Activated CD4-positive, alpha-beta T cell treated with anti-CD3 and anti-CD28 coated beads for 1 hour (primary cell): ENCODE results near the gene COL12A1.

Source experiments
- DNase-seq: peaks from one replicate; pipeline ENCODE4 v3.0.0-alpha.2; 2020

Gene COL12A1

DNA sequence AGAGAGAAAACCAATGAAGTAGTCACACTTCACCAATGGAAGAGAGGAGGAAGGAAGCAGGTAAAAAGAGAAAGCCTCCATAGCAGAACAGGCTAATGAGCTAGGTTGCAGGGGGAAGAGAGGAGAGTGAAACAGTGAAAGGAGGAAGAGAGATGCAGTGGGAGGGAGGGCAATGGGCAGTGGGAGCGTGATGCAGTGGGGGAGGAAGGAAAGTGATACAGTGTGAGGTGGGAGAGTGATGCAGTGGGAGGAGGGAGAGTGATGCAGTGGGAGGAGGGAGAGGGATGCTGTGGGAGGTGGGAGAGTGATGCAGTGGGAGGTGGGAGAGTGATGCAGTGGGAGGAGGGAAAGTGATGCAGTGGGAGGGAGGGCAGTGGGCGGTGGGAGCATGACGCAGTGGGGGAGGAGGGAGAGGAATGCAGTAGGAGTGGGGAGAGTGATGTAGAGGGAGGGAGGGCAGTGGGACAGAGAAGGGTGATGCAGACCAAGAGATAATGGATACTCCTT is 29.7 kb downstream of the COL12A1 start:
- DNase-seq = no peak

DNA sequence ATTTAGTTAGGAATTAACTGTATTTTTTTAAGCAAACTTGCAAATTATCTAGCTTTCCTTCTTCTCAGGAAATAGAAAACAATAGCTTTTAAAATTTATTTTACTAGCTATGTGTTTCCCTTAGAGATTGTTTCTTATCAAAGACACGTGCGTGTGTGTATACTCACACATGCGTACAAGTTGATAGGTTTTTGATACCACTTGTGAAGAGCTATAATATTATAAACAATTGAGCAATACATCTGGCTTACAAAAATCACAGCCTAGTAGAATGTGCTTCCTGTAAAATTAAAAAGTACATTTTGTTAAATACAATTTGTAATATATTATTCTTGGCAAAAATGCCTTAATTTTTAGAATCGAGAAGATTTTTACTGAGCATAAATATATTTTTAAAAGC is 33.9 kb downstream of the COL12A1 start:
- no peak for DNase-seq

DNA sequence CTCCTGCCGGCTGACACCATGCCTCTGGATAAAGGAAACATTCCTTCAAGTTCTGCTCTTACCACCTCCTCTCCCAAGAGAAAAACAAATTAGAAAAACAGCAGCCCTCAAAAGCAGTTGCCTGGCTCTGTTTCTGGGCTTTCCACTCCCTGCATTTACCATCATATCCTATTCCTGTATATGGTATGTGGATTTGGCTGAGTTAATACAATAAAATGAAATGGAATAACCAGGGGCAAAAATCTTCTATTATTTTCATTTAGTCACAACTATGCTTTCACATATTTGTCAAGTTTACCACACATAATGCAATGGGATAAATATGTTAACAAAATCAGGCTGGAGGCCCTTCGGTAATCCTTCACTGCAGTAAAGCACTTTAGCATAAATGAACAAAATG is 34.3 kb downstream of the COL12A1 start:
- no peak for DNase-seq

DNA sequence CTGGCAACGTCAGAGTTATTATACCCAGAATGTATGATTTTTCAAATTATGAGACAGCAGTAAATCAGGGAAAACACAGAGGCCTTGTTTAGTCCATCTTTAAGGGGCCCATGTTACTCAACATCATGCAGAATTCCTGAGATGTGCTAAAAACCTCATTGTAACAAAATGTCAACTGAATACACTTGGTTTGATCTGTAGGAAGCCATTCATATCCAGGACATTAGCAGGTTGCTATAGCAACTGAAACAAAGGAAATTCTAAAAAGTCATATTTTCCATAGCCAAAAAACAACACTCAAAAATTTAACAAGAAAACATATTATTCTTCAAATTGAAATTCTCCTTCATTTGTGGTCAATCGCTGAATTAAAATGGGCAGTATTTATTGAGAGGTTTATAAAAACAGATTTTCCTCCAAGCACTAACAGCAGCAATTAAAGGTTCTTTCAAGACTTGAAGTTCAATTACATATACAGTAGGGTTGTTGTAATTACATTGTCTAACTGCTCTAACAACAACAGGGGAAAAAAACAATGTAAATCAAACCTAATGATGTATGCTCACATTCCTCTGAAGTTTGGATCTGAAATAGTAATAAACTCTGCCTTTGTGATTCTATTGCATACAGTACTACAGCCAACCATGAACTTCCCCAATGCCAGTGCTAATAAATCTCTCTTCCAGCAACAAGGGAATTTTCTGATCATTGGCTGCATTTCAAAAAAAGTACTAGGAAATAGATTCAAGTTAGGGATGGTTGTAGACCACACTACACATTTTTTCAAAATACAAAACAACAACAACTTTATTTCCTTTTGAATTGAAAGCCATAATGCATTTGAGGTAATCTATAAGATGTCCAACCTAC is 34.9 kb downstream of the COL12A1 start:
- DNase-seq = no peak

DNA sequence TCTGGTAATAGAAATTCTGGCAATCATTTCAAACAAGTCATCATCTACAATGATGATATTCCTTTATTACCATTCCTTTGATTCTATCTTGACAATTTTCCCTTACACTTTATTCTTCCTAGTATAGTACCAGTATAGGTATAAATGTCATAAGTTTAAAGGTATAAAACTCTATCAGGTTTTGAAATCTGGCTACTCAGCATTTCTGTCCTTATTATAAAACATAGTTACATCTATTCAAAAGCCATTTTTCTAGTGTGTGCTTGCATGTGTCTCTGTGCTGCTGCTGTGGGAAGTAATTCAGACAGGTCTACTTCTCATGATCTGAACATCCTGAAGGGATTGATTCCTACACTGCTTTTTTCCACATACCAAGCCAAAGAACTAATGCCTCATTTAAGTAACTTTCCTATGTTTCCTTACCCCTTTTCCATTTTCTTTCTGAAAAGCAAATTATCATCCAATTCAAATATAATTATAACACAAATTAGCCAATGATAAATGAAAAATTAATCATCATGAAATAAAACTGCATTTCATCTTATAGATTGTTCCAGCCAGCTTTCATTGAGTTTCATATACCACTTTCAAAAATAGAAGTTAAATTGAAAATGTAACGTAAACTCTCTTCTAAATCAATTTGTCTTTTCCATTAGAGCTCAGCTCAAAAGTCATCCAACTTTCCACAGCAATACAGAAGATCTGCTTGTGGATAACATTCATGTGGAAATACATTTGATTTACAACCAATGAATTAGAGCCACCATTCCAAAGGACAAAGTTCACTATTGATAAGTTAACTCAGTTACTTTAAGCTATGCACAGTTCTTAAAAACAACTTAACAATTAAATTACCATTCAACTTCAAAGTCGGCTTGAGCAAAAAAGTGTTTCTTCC is 35.9 kb downstream of the COL12A1 start:
- DNase-seq = no peak

DNA sequence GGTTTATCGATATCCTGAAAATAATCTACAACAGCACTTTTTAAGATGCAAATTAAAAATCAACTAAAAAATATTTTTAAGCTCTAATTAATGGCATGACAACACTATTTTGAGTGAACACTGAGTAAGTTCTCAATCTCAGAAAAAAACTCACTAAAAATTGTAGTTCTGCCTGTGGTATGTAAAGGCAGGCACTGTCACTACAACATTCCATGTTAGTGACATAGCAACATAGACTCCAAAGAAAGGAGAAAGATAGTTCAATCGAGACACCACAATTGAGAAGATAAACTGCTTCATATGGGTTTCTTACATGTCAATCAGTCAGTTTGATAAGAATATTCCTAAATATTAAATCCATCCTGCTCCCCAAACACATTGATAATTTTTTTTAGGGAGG is 38.0 kb downstream of the COL12A1 start:
- no peak for DNase-seq

DNA sequence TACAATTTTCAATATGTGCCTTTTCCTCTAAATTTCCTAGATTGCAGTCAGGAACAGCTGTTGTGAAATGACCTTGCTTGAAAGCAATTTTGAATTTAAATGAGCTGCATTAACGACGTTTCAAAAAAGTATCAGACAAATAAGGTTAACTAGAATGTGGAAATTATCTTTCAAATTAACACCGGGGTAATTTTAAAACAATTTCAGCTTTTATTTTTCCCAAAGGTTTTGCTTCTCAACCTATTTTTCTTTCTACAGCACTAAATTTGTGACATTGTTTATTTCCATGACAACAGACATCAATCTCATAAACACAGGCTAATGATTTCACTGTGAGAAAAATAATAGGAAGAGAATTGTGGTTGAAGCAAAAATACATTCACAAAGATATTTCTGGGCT is 38.5 kb downstream of the COL12A1 start:
- no peak for DNase-seq

DNA sequence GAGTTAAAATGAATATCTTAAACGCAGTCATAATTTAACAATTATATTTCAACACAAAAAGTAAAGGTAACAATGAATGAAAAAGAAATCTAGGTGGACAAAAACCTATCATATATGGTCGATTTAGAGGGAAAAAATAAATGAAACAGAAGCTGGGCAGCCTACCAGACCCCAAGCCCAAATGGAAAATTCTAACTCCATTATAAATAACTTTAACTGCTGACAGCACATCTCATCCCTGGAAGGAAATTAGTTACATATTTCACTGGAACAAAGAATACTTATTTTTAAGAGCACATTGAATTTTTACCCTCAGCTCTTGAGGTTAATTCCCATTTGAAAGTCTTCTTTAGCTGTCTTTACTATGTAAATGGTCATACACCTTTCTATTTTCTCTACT is 39.1 kb downstream of the COL12A1 start:
- DNase-seq = no peak

DNA sequence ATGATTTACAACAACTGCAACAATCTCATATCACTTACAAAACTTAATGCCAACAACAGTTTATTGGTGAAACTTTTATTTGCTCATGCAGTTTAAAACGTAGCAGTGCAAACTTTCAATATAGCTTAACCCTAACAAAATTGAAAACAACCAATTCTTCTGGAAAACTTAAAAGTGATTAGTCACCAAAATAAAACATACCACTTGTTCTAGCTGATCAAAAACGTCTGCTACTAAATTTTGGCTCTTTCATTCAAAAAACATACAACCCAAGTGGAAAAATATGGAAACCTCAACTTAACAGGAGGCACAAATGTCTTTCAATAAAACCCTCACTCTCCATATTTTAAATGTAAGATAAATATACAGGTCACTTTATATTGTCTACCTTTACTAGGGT is 39.6 kb downstream of the COL12A1 start:
- DNase-seq = no peak

DNA sequence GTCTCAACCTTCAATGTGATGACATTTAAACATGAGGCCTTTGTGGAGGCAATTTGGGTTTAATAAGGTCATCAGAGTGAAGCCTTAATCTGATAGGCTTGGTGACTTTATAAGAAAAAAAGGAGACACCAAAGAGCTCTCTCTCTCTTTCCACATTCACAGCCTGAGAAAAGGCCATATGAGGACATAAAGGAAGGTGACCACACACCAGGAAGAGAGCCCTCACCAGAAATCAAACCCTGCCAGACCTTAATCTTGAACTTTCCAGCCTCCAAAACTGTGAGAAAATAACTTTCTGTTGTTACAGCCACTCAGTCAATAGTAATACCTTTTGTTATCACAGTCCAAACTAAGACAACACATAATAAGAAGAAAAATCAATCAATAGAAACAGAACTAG is 47.7 kb downstream of the COL12A1 start:
- DNase-seq = no peak

DNA sequence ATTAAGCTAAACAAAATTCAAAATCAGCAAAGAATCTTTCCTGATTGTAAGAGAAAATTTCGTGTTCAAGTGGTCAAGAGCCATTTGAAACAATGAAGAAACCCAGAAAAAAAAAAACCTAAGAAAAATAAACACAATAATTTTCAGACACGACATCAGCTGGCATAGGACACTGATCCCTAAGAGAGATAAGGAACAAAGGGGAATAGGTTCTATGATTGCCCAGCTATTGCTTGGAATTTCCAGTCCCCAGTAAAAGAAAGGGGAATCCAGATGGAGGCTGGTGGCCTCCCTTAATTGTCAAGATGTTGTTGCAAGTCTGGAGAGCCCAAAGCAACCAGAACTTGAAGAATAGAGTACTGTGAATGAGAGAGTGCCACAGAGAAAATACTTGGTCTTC is 48.5 kb downstream of the COL12A1 start:
- no peak for DNase-seq

DNA sequence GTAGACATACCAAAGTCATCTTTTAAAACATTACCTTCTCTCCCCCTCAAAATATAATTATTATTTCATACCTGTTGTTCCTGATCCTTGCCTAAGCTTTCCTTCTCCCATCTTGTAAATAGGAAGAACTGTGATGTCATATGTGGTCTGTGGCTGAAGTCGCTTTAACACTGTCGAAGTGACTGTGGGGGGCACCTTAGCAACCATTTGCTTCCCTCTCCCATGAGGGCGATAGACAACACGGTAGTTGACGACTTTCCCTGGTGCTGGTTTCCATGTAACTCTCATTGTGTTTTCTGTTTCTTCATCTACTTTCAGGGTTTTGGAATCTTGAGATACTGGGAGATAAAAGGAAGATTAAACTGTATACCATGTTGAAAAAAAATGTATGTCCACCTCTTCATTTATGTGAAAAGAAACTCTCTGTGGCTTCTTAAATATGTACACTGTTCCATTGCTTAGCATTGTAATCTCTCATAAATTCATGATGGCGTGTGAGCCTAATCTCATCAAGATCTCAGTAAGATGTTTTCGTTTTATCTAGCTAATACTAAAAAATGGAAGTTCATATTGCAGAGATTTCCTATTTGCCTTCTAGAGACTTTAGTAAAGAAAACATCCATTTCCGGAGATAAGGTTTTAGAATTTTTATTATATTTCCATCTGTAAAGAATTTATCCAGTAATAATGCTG is 49.5 kb downstream of the COL12A1 start:
- no peak for DNase-seq

DNA sequence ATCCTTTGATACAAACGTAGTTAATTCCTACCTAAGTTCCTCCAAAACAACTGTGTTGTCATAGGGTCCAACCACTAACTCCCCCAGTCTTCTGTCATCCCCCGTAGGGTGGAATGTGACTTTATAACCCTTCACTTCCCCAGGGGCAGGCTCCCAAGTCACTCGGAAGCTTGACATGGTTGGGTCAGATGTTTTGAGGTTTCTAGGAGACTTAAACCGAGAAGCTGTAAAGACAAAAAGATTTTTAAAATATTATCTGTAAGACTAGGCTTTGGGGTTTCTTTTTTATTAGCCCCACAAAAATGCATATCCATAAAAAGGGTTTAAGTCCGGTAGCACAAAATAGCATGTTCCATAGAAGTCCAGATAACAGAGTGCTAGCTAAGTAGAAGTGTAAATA is 50.2 kb downstream of the COL12A1 start:
- DNase-seq = no peak

DNA sequence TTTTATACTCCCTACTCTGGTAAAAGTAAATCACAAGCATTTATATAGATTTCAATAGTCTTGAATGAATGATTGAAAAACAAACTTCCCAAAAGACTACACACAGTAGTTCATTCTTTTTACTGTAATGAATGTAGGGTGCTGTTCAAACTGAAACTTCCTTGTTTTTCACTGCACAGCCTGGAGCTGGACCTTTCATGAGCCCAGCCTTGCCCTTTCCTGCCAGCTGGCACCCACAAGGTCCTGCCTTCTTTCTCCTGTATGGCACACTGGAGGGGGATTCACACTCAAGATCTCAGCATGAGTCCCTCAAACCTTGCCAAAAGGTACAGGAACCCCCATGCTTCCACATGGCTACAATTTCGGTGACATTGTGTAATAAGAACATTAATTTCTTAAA is 50.9 kb downstream of the COL12A1 start:
- no peak for DNase-seq

DNA sequence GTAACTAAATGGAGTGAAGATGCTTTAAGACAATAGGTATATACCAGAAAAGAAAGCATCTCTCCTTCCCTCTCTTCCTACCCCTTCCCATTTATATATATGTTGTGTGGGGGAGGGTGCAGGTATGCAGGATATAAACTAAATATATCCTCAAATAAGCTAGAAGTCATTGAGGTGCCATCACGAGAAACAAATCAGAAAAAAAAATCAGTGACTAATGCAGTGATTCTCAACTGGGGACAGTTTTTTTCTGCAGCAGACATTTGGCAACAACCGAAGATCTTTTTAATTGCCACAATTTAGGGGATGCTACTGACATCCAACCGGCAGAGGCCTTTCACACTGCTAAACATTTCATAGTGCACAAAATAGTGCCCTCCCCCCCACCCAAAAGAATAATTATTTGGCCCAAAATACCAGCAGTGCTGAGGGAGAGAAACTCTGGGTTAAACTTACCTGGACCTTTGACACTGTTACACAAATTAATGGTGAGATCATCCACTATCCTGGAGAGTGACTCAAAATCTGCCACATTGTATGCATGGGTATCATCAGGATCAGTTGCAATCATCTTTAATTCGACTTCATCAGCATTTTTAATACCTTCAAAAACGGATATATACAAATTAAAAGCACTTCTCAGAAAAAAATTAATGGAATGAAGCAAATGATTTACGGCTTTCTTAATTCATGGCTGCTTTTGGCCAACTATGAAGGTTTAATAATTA is 55.0 kb downstream of the COL12A1 start:
- no peak for DNase-seq

DNA sequence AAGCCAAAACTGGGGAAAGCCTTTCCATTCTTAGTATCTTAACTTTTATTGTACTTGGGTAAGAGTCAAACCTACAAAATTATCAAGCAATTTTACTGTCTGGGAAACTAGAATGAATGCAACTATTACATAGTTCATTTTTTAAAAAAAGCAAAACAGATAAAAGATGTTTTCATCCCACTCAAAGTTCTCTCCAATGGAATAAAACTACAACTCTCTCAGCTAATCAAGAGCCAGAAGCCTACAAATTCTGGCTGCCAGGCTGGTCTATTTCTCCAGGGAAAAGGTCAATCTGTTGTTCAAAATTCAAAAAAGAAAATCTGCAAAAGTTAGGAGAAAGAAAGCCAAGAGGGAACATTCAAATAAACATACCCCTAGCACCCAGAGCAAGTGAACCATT is 56.2 kb downstream of the COL12A1 start:
- no peak for DNase-seq

DNA sequence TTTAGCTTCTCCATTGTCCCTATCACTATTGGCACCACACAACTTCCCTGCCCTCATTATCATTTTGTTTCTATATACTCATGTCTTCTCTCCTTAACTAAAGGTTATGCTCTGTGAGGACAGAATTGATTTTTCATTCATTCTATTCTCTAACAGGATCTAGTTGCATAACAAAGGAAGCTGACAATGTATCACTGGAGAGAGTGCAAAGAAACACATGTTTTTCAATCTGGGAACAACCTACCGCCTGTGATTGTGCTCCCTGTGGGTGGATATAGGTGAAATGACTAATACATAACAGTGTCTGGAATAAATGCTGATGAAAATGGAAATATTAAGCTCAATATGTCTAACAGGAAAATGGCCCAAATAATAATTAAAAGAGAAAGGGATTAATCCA is 56.6 kb downstream of the COL12A1 start:
- DNase-seq = no peak

DNA sequence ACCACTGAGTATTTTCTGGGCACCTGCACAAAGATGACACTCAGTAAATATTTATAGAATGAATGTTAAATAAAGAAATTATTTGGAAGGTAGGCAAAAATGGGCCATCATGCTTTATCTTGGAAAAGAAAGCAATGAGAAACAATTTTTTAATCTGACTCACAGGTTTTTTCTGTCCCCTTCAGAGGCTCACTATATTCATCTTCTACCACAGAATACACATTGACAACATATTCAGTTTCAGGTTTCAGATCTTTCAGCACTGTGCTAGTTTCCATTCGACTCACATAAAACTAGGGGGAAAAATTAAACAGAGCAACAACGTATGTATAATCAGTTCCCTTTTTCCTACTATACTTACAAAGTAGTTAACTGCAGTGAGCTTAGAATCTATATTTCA is 58.3 kb downstream of the COL12A1 start:
- no peak for DNase-seq

DNA sequence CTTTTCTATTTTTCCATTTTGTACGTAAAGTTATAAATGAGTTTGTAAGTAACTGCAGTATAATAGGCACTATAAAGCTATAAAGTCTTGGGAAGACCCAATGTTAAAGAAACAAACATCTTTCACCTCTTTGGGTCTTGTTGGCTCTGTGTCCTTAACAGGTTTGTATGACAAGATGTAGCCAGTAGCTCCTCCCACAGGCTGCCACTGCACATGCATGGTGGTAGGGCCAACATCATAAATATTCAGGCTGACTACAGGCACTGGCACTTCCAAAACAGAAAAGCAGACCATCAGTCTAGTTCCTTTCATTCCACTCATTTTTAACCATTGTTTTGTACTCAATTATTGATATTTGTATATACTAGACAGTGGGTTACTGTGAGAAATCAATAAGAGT is 59.9 kb downstream of the COL12A1 start:
- DNase-seq = no peak

DNA sequence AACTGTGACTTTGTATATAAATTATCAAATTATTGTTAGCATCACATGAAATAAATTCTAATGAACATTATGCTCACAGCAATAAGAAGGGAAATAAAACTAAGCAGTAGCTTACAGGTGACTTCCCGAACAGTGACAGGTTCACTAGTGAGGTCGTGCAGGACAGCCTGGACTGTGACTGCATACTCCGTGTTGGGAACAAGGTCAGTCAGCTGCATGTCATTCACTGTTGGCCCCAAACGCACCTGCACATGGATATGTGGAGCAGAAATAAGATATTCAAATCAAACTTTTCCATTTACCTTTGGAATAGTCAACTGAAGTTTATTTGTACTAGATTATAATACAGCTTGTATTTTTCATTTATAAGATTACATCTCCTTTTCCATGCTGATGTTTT is 60.6 kb downstream of the COL12A1 start:
- no peak for DNase-seq

DNA sequence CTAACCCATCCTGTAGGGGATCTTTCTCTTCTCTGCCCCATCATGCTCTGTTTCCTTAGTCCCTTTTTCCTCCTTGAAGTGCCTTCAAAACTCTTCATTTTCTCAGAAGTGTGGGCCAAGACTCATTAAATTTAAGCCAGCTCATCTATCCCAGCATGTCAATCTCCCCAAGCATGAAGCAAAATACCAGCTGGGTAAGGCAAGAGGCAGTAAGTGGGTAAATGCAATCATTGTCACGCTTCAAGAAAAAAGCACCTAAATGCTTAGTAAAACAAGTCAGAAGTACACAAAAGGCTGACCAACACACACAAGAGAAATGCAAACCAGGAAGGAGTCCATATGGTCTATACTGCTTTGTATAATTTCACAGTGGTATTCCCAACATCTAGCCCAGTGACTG is 61.5 kb downstream of the COL12A1 start:
- no peak for DNase-seq

DNA sequence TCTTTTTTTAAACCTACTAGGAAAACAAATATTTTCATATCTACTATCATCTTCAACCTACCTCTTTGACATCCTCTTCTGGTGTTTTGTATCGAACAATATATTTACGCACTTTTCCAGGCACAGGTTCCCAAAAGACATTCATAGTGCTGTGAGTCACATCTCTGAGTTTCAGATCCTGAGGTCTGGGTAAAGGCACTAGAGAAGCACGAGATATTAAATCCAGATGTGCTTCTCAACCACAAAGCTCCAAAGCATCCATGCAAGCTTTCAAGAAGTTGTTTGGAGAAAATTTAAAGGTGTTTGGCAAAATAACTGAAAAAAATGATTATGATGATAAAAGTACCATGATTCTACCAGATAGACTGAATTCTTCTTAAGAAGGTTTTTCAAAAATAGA is 62.7 kb downstream of the COL12A1 start:
- no peak for DNase-seq

DNA sequence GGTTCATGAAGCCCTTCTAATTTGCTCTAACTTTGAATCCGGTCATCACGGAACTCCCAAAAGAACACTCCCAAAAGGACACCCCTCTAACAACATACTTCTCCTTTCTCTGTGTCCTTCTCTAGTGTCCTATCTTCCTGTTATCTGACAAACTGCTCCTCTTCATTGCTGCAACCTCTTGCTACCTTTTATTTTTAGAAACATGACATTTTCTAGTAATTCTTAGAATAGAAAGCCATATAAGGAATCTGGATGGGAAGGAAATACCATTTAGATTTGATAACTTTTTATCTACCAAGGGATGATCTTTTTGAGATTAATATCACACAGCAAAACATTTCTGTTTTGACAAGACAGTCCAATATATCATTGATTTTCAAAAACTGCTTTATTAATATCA is 63.1 kb downstream of the COL12A1 start:
- DNase-seq = no peak
